H9 (cell line): Measurements from ENCODE around the gene TGIF1. TPM values are rescaled to one million over a fixed set of nuclear protein-coding genes. Genes with fewer than 3 reads are reported as not detected.

Source experiments
- DNase-seq: peaks from one replicate; pipeline ENCODE4 v3.0.0-alpha.2; 2017
- H2AFZ ChIP-seq: one replicate; pipeline ENCODE4 v1.6.1; 2013; ENCODE audit warnings: mild to moderate bottlenecking, low read length, control low read depth, moderate library complexity
- H2AK5ac ChIP-seq: 2 replicates; pipeline ENCODE4 v1.6.1; 2013; ENCODE audit warnings: low read length, control low read depth, mixed read lengths; ENCODE audit not compliant: insufficient read length
- H2BK120ac ChIP-seq: one replicate; pipeline ENCODE4 v1.6.1; 2013; ENCODE audit warnings: low read depth, mild to moderate bottlenecking, low read length, control low read depth, inconsistent platforms; ENCODE audit not compliant: poor library complexity, severe bottlenecking
- H2BK12ac ChIP-seq: 2 replicates; pipeline ENCODE4 v1.6.1; 2013; ENCODE audit warnings: low read length, control low read depth, mixed read lengths, low read depth; ENCODE audit not compliant: insufficient read length
- H2BK15ac ChIP-seq: 2 replicates; pipeline ENCODE4 v1.6.1; 2013; ENCODE audit warnings: low read depth, low read length, control low read depth
- H2BK20ac ChIP-seq: one replicate; pipeline ENCODE4 v1.6.1; 2013; ENCODE audit warnings: low read depth, mild to moderate bottlenecking, low read length, control low read depth, inconsistent platforms; ENCODE audit not compliant: poor library complexity, severe bottlenecking
- H2BK5ac ChIP-seq: 2 replicates; pipeline ENCODE4 v1.6.1; 2013; ENCODE audit warnings: low read length, control low read depth, mixed read lengths; ENCODE audit not compliant: insufficient read length
- H3K14ac ChIP-seq: 2 replicates; pipeline ENCODE4 v1.6.1; 2013; ENCODE audit warnings: low read length, control low read depth; ENCODE audit not compliant: insufficient read depth
- H3K18ac ChIP-seq: 2 replicates; pipeline ENCODE4 v1.6.1; 2013; ENCODE audit warnings: low read depth, mild to moderate bottlenecking, mixed read lengths, low read length, control low read depth; ENCODE audit not compliant: insufficient read length
- H3K23ac ChIP-seq: 2 replicates; pipeline ENCODE4 v1.6.1; 2013; ENCODE audit warnings: low read length, control low read depth, mixed read lengths, low read depth; ENCODE audit not compliant: insufficient read length
- H3K23me2 ChIP-seq: 2 replicates; pipeline ENCODE4 v1.6.1; 2013; ENCODE audit warnings: low read depth, mild to moderate bottlenecking, mixed read lengths, low read length, control low read depth; ENCODE audit not compliant: insufficient read length, poor library complexity, severe bottlenecking
- H3K27ac ChIP-seq: 2 replicates; pipeline ENCODE4 v1.5.1; 2013; ENCODE audit warnings: low read length, control low read depth, mixed read lengths, low read depth; ENCODE audit not compliant: insufficient read length
- H3K27me3 ChIP-seq: 2 replicates; pipeline ENCODE4 v1.6.1; 2013; ENCODE audit warnings: low read length, control low read depth, inconsistent platforms; ENCODE audit not compliant: insufficient read depth
- H3K4ac ChIP-seq: 2 replicates; pipeline ENCODE4 v1.6.1; 2013; ENCODE audit warnings: low read depth, mild to moderate bottlenecking, control low read depth, inconsistent platforms, low read length, moderate library complexity
- H3K4me1 ChIP-seq: 2 replicates; pipeline ENCODE4 v1.6.1; 2013; ENCODE audit warnings: low read length, control low read depth, inconsistent platforms; ENCODE audit not compliant: insufficient read depth
- H3K4me2 ChIP-seq: 2 replicates; pipeline ENCODE4 v1.6.1; 2013; ENCODE audit warnings: low read length, control low read depth, mixed read lengths; ENCODE audit not compliant: insufficient read length, insufficient read depth
- H3K56ac ChIP-seq: 2 replicates; pipeline ENCODE4 v1.6.1; 2013; ENCODE audit warnings: low read depth, mild to moderate bottlenecking, mixed read lengths, low read length, control low read depth; ENCODE audit not compliant: insufficient read length
- H3K79me1 ChIP-seq: 2 replicates; pipeline ENCODE4 v1.6.1; 2013; ENCODE audit warnings: low read depth, mild to moderate bottlenecking, moderate library complexity, low read length, control low read depth, inconsistent platforms; ENCODE audit not compliant: insufficient read depth, poor library complexity, severe bottlenecking
- H3K79me2 ChIP-seq: 2 replicates; pipeline ENCODE4 v1.6.1; 2013; ENCODE audit warnings: low read length, control low read depth, inconsistent platforms; ENCODE audit not compliant: insufficient read depth
- H3K9ac ChIP-seq: 2 replicates; pipeline ENCODE4 v1.6.1; 2013; ENCODE audit warnings: low read length, control low read depth, mixed read lengths; ENCODE audit not compliant: insufficient read length; ENCODE audit errors: extremely low read depth
- H3K9me3 ChIP-seq: one replicate; pipeline ENCODE4 v1.6.1; 2013; ENCODE audit warnings: low read depth, low read length, inconsistent platforms; ENCODE audit not compliant: control insufficient read depth
- H3T11ph ChIP-seq: one replicate; pipeline ENCODE4 v1.6.1; 2013; ENCODE audit warnings: mild to moderate bottlenecking, low read length, control low read depth, inconsistent platforms
- H4K20me1 ChIP-seq: one replicate; pipeline ENCODE4 v1.6.1; 2013; ENCODE audit not compliant: control insufficient read depth, insufficient read length, insufficient read depth
- H4K5ac ChIP-seq: 2 replicates; pipeline ENCODE4 v1.6.1; 2013; ENCODE audit warnings: low read depth, mild to moderate bottlenecking, mixed read lengths, low read length, control low read depth; ENCODE audit not compliant: insufficient read length
- H4K8ac ChIP-seq: replicated peaks from 2 replicates; pipeline ENCODE4 v1.6.1; 2013; ENCODE audit warnings: low read length, control low read depth, mixed read lengths, low read depth; ENCODE audit not compliant: insufficient read length
- H4K91ac ChIP-seq: 2 replicates; pipeline ENCODE4 v1.6.1; 2013; ENCODE audit warnings: low read depth, mild to moderate bottlenecking, moderate library complexity, mixed read lengths, low read length, control low read depth; ENCODE audit not compliant: insufficient read length
- H3K27ac Mint-ChIP-seq, 3 experiments: 2 replicates in 2 of 3; 3 replicates in 1 of 3; pipeline ENCODE4 v1.8.0; 2020 to 2021; ENCODE audit warnings: mixed read lengths in 3 of 3, mild to moderate bottlenecking in 1 of 3, moderate library complexity in 1 of 3
- H3K27me3 Mint-ChIP-seq: 2 replicates; pipeline ENCODE4 v1.8.0; 2021; ENCODE audit warnings: low read depth, mild to moderate bottlenecking, moderate library complexity, mixed read lengths
- H3K36me3 Mint-ChIP-seq, 3 experiments: 2 replicates in 2 of 3; 3 replicates in 1 of 3; pipeline ENCODE4 v1.8.0; 2020 to 2021; ENCODE audit warnings: low read depth in 3 of 3, mixed read lengths in 3 of 3; ENCODE audit not compliant: insufficient read depth in 1 of 3
- H3K4me1 Mint-ChIP-seq, 2 experiments: 2 replicates each; pipeline ENCODE4 v1.8.0; 2020; ENCODE audit warnings: mixed read lengths in 2 of 2
- H3K4me3 Mint-ChIP-seq, 2 experiments: 2 replicates in 1 of 2; 3 replicates in 1 of 2; pipeline ENCODE4 v1.8.0; 2020 to 2021; ENCODE audit warnings: mild to moderate bottlenecking in 2 of 2, mixed read lengths in 2 of 2, moderate library complexity in 1 of 2
- H3K9me3 Mint-ChIP-seq, 2 experiments: 2 replicates in 1 of 2; 3 replicates in 1 of 2; pipeline ENCODE4 v1.8.0; 2020; ENCODE audit warnings: mild to moderate bottlenecking in 2 of 2, mixed read lengths in 2 of 2, moderate library complexity in 1 of 2
- CTCF ChIP-seq: fragments of 200-600 bp; sonication (generic); conservative IDR thresholded peaks from 3 replicates; pipeline ENCODE4 v1.8.0; 2021; ENCODE audit warnings: antibody characterized with exemption, mild to moderate bottlenecking
- WGBS: extraction: QIAGEN DNeasy Blood & Tissue Kit; methylation state at CpG from one replicate; pipeline ENCODE4 v1.1.7; 2013; ENCODE audit warnings: missing lambda C conversion rate, low lambda C conversion rate, mixed read lengths; ENCODE audit not compliant: insufficient read length; ENCODE audit errors: extremely low coverage; 5-methylcytosine and 5-hydroxymethylcytosine counted together
- total RNA-seq: library from RNA; stranded (reverse); gene quantifications from 2 replicates; pipeline ENCODE4 v1.2.1, GENCODE V29; 2021

TGIF1 gene
- total RNA-seq, 1 experiment from 2014 or later = 261 TPM

GRCh38 chr18:3405713-3406112, 44.3 kb upstream of the TGIF1 start:
- H3K9me3 ChIP-seq = no peaks in the 10 kb centered on the region
- no peak overlapping the region for H2BK15ac ChIP-seq
- H3K4me2 ChIP-seq = no peak overlapping the region
- Mint-ChIP-seq H3K27ac (no peak overlapping the region), H3K9me3 (peaks cover 14 to 16% of the 10 kb centered on the region in 2 experiments), H3K36me3 (peaks cover 3 to 17% (median 11%) of the 10 kb centered on the region in 3 experiments; a peak in 4 of 7 replicates), H3K4me3 (no peak overlapping the region), H3K27me3 (no peaks in the 10 kb centered on the region; the same call in none of the 2 replicates), H3K4me1 (peaks cover 12% of the 10 kb centered on the region in 2 experiments)
- H2BK20ac ChIP-seq = no peak overlapping the region
- H3K79me1 ChIP-seq = no peaks in the 10 kb centered on the region
- no peak overlapping the region for H3K18ac ChIP-seq
- no peak overlapping the region for H3K23ac ChIP-seq
- no peak for DNase-seq
- no peak overlapping the region for H4K8ac ChIP-seq
- H3T11ph ChIP-seq = no peak overlapping the region
- no peaks in the 10 kb centered on the region for H3K27me3 ChIP-seq
- H2BK120ac ChIP-seq = no peak overlapping the region
- TF ChIP-seq CTCF = no peak
- H4K91ac ChIP-seq = no peak overlapping the region
- H3K9ac ChIP-seq = no peak overlapping the region
- H2BK12ac ChIP-seq = no peak overlapping the region
- no peak overlapping the region for H4K5ac ChIP-seq
- H3K79me2 ChIP-seq = no peaks in the 10 kb centered on the region
- no peak overlapping the region for H2AFZ ChIP-seq
- no CpG with 5 or more reads among the region's 3 CpGs for WGBS
- H3K23me2 ChIP-seq = no peaks in the 10 kb centered on the region
- H3K27ac ChIP-seq = no peak overlapping the region
- H3K4me1 ChIP-seq = no peaks in the 10 kb centered on the region
- H2AK5ac ChIP-seq = no peak overlapping the region
- no peak overlapping the region for H3K14ac ChIP-seq
- no peak overlapping the region for H3K4ac ChIP-seq
- no peak overlapping the region for H2BK5ac ChIP-seq
- no peak overlapping the region for H3K56ac ChIP-seq
- no peaks in the 10 kb centered on the region for H4K20me1 ChIP-seq
